Right atrium auricular region (tissue), 2 donors: ENCODE results near the gene ACP5. TPM values are rescaled to one million over a fixed set of nuclear protein-coding genes. Genes with fewer than 3 reads are reported as not detected.

Experiments used
- DNase-seq: peaks from one replicate; pipeline ENCODE4 v3.0.0-alpha.2; 2019; ENCODE audit warnings: low spot score
- H3K27ac ChIP-seq, 2 donors: fragments of 200-600 bp; sonication (generic); 1 replicate in 1 of 2; 2 replicates in 1 of 2; pipeline ENCODE4 v1.5.1; 2016 to 2019
- H3K27me3 ChIP-seq, 2 donors: fragments of 200-600 bp; sonication (generic); one replicate each; pipeline versions ENCODE4 v1.5.1 to v1.6.0; 2017 to 2019
- H3K36me3 ChIP-seq: fragments of 200-600 bp; sonication (generic); one replicate; pipeline ENCODE4 v1.5.1; 2016
- H3K4me1 ChIP-seq, 2 donors: fragments of 200-600 bp; sonication (generic); one replicate each; pipeline versions ENCODE4 v1.5.1 to v1.6.0; 2017 to 2019
- H3K4me3 ChIP-seq, 2 donors: fragments of 200-600 bp; sonication (generic); 1 replicate in 1 of 2; 2 replicates in 1 of 2; pipeline ENCODE4 v1.5.1; 2017 to 2019; ENCODE audit warnings: mild to moderate bottlenecking in 1 of 2, moderate library complexity in 1 of 2
- H3K9me3 ChIP-seq, 2 donors: fragments of 200-600 bp; sonication (generic); one replicate each; pipeline ENCODE4 v1.5.1; 2019
- total RNA-seq, 2 donors: library from RNA; depleted of rRNA; stranded (reverse); fragments of >200 nt; gene quantifications; one replicate each; pipeline ENCODE4 v1.1.0, GENCODE V29; 2016
- TF ChIP-seq, protein P1 (sequence below), 2 donors: fragments of 200-600 bp; sonication (generic); IDR thresholded peaks; one replicate each; pipeline ENCODE4 v1.5.1; 2019; ENCODE audit warnings: antibody characterized with exemption in 2 of 2

ACP5 gene
- total RNA-seq, 2 donors from 2014 or later, result 3.2 to 3.6 TPM

DNA sequence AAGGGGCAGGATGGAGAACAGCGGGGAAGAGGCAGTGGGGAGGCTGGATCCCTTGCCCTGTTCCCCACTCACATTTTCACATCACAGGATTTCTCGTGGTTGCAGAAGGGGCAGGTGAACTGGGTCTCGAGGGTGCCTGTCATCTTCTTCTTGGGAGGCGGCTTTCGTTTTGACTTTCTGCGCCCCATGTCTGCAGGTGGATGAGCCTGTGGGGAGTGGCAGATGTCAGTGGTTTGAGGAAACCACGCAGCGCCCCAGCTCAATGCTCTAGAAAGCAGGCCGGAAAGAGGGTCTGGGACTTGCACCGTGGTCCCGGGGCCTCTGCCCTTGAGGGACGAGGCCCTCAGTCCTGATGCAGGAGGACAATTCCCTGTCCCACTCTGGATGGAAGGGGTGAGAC lies 23.3 kb downstream of the ACP5 start:
- H3K4me1 ChIP-seq, result peaks cover 0 to 24% of the 10 kb centered on the region in 2 donors
- TF ChIP-seq, protein P1, sequence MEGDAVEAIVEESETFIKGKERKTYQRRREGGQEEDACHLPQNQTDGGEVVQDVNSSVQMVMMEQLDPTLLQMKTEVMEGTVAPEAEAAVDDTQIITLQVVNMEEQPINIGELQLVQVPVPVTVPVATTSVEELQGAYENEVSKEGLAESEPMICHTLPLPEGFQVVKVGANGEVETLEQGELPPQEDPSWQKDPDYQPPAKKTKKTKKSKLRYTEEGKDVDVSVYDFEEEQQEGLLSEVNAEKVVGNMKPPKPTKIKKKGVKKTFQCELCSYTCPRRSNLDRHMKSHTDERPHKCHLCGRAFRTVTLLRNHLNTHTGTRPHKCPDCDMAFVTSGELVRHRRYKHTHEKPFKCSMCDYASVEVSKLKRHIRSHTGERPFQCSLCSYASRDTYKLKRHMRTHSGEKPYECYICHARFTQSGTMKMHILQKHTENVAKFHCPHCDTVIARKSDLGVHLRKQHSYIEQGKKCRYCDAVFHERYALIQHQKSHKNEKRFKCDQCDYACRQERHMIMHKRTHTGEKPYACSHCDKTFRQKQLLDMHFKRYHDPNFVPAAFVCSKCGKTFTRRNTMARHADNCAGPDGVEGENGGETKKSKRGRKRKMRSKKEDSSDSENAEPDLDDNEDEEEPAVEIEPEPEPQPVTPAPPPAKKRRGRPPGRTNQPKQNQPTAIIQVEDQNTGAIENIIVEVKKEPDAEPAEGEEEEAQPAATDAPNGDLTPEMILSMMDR (IDR thresholded peaks at IDR 0.05), result no peak
- no peaks in the 10 kb centered on the region for H3K27me3 ChIP-seq
- H3K36me3 ChIP-seq, result peaks cover 40% of the 10 kb centered on the region
- no peak for DNase-seq
- H3K27ac ChIP-seq, result no peak overlapping the region
- H3K4me3 ChIP-seq, result no peak overlapping the region
- H3K9me3 ChIP-seq, result no peaks in the 10 kb centered on the region

DNA sequence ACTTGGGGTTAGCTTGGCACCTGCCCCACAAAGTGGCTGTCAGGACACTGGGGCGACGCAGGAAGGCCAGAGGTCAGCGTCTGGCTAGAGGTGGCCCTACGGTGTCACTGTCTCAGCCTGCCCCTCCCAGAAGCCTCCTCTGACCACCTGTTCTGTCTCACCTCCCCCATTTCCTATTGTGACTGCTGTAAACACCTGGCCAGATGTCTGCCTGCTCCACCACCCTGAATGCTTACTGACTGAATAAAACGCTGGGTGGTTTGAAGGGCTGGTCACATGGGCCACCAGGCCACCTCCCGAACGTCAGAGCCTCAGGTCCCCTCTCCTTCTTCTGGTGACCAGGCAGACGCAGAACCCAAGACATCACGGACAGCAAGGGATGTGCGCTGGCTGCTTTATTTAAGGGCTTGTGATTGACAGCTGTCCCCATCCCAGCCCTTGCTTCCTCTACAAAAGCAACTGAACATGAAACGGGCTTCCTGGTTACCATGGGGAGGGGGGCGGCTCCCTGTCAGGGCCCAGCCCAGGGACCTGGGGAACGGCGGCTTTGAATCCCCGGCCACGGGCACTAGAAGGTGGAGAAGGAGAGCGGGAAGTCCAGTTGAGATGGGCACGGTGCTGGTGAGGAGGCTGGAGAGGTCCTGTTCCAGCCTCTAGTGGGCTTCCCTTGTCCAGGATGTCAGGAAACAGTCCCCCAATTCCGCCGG lies 24.6 kb downstream of the ACP5 start:
- Histone ChIP-seq H3K4me1 (peaks cover 0 to 16% of the 10 kb centered on the region in 2 donors), H3K27me3 (no peaks in the 10 kb centered on the region), H3K4me3 (no peak overlapping the region), H3K27ac (no peak overlapping the region), H3K9me3 (no peaks in the 10 kb centered on the region), H3K36me3 (peaks cover 53% of the 10 kb centered on the region)
- TF ChIP-seq, protein P1 (IDR thresholded peaks at IDR 0.05), result no peak
- DNase-seq, result no peak

DNA sequence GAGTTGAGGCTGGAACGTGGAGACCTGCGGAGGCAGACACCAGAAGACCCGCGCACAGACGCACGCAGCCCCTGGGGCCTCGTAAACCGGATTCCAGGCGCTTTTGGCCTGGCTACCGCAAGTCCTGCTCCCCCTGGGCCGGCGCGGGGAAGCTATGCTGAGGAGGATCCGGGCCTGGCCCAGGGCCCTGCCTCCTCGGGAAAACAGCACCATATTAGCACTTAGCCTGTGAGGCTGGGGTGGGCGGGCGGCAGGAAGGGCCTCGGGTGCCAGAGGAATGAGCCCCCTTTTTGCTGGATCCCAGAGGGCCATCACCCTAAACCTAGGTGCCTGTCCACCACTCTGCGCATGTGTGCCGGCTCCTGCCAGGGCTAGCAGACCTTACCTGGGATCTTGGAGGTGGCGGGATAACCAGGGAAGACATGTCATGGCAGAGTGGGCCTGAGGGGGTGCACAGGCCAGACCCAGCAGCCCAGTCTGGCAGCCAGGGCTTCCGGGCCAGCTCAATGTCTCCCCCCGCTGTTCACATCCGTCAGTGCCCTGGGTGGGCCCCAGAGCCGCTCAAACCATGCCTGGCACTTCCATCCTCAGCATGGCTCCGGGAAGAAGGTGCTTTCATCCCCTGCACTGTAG lies 25.7 kb downstream of the ACP5 start:
- no peak for DNase-seq
- peak overlapping the region in 1 of 2 donors; percentile 42 for H3K27ac ChIP-seq
- TF ChIP-seq, protein P1 (IDR thresholded peaks at IDR 0.05), result peak; percentile 12 to 32
- H3K36me3 ChIP-seq, result peaks cover 64% of the 10 kb centered on the region
- H3K9me3 ChIP-seq, result no peaks in the 10 kb centered on the region
- peaks cover 0 to 7% of the 10 kb centered on the region in 2 donors for H3K4me1 ChIP-seq
- H3K27me3 ChIP-seq, result no peaks in the 10 kb centered on the region
- no peak overlapping the region for H3K4me3 ChIP-seq

DNA sequence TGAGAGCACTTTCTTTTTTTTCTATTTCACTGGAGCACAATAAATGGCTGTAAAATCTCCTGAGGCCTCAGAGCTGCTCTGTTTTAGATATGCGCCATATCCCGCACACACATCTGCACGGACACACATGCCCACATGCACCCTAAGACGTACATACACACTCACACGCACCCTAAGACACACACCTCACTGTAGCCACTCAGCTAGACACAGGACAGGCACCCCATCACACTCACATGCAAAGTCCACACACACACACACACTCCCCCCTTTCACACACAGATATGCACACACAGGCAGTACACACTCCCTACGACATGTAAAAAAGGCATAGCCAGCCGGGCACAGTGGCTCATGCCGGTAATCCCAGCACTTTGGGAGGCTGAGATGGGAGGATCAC lies 27.2 kb downstream of the ACP5 start:
- H3K27ac ChIP-seq, result no peak overlapping the region
- peaks cover 74% of the 10 kb centered on the region for H3K36me3 ChIP-seq
- TF ChIP-seq, protein P1 (IDR thresholded peaks at IDR 0.05), result no peak

DNA sequence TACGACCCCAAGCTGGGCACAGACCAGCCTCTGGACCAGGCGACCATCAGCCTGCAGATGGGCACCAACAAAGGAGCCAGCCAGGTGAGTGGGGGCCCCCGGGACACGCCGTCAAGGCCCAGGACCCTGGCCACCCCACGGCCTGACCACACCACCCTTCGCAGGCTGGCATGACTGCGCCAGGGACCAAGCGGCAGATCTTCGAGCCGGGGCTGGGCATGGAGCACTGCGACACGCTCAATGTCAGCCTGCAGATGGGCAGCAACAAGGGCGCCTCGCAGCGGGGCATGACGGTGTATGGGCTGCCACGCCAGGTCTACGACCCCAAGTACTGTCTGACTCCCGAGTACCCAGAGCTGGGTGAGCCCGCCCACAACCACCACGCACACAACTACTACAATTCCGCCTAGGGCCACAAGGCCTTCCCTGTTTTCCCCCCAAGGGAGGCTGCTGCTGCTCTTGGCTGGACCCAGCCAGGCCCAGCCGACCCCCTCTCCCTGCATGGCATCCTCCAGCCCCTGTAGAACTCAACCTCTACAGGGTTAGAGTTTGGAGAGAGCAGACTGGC lies 28.0 kb downstream of the ACP5 start:
- Histone ChIP-seq H3K27me3 (no peaks in the 10 kb centered on the region), H3K9me3 (no peaks in the 10 kb centered on the region), H3K4me3 (no peak overlapping the region), H3K36me3 (peaks cover 75% of the 10 kb centered on the region), H3K27ac (no peak overlapping the region), H3K4me1 (no peaks in the 10 kb centered on the region)
- TF ChIP-seq, protein P1 (IDR thresholded peaks at IDR 0.05), result no peak
- DNase-seq, result no peak

More for the DNA sequence above, 27.2 kb downstream of the ACP5 start:
- Histone ChIP-seq H3K4me1 (peaks cover 0 to 1% of the 10 kb centered on the region in 2 donors), H3K27me3 (no peaks in the 10 kb centered on the region), H3K4me3 (no peak overlapping the region), H3K9me3 (no peaks in the 10 kb centered on the region)
- DNase-seq, result no peak
